Measurements from ENCODE around the gene E2F4.

The E2F4 gene

DNA sequence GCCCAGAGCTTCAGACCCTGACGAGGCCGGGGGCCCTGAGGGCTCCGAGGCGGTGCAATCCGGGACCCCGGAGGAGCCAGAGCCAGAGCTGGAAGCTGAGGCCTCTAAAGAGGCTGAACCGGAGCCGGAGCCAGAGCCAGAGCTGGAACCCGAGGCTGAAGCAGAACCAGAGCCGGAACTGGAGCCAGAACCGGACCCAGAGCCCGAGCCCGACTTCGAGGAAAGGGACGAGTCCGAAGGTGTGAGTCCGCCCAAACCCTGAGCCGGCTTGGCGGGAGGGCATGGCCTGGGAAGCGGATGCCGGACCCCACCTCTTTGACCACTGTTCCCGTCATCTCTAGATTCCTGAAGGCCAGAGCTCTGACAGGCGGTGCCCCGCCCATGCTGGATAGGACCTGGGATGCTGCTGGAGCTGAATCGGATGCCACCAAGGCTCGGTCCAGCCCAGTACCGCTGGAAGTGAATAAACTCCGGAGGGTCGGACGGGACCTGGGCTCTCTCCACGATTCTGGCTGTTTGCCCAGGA lies 17.2 kb upstream of the E2F4 start:
- no peak for DNase-seq

DNA sequence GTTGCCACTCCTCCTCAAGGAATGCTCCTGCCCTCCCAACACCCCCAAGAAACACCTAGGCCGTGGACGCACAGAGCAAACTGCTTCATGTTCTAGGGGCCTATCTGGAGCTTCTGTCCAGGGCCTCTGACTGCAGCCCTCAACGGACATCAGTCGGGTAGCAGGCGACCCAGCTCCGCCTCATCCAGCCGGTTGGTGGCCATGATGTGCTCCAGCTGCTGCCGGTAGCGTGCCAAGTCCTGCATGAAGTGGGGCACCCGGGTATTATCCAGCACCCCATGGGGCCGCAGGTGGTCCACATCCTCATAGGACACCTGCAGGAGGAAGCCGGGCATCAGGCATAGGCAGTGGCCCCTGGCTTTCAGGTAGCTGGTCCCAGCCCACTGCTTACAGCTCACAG lies 15.3 kb upstream of the E2F4 start:
- no peak for DNase-seq

DNA sequence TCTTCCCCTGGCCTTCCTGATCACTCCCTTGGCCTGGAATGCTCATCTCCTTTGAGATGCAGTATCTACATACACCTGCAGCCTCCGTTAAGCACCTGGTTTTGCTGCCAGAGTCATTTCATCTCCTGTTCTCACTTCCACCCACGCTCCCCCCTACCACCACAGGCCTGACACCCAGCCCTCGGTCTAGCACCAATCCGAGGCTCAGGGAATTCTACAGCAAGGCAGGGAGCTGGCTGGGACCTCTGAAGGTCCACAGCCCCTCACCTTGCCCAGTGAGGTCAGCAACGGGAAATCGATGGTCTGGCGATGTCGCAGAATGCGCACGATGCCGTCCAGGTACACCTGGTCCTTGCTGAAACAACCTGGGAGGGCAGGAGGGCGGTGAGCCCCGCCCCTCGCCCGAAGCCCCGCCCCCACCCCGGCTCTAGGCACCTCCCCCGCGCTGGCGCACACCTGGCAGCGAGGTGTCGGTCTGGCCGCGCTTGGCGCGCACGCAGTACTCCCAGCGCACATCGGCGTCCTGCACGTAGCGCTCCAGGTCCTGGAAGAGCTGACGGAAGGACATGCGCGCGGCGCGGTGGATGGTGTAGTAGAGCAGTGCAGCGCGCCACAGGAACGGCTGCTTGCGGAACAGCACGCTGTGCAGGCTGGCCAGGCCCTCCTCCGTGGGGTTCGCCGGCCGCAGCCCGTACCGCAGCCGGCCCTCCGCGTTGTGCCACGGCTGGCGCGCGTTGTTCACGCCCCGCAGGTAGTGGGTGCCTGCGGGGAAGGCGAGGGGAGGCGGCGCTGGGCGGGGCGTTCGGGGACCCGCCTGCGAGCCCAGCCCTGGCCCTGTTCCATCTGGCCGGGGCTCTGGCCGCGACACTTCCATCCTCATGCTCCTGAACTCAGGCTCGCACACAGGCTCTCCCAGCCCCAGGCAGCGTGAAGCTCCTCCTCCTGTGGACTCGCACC lies 13.9 kb upstream of the E2F4 start:
- DNase-seq = peak; percentile 71

DNA sequence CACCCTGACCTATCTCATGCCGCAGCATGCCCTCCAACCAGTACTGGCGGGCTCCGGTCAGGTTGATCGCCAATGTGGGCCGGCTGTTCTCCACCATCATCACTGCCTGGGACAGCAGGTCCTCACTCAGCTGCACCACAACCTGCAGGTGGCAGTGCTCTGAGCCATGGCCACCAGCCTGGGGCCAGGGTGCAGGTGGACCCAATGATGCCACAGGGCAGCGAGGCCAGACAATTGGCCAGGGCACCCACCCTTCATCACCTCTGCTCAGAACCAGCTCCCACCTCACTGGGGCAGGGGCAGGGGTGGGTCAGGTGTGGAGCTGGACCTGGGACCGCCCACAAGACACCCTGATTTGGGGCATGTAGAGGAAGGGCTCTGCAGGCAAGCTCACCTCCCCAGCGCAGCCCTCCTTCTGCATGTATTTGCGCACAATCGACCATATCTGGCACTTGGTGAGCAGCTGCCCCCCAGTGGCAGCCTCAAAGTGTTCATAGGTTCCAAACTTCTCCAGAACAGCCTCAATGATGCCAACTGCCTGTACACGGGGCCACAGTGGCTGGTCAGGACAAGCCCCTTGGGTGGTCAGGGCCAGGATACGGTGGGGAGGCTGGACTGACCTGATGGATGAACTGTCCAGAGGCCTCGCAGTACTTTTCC lies 12.4 kb upstream of the E2F4 start:
- DNase-seq = no peak

DNA sequence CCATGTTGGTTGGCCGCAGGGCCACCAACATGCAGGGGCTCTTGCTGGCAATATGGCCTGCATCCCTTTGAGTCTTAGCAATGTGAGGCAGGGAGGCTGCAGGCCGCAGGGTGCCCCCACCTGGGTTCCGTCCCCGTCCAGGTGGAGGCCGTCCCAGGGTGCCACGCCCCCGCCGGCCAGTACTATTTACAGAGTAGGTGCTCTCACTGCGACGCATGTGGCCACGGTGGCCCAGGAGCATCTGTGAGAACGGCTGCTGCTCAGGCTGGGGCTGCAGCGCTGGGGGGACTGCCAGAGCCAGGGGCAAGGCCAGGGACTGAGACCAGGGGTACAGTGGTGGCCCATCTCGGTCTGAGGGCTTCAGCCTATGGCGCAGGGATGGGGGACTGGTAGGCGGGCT lies 11.8 kb upstream of the E2F4 start:
- no peak for DNase-seq

DNA sequence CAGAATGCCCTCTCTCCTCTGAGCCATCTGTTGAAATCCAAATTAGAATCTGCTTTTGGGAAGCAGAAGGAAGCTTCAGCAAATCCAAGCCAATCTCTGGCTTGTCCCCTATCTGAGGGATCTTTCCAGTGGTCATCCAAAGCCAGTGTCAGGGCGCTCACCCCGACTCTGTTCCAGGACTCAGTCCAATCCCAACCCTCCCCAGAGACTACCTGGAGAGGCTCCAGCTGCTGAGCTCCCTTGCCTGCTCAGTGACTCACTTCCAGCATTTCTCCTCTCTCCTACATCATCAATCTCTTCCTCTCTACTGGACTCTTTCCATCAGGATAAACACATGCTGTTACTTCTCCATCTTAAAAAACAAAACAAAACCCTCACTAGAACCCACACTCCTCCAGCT lies 10.6 kb upstream of the E2F4 start:
- no peak for DNase-seq

DNA sequence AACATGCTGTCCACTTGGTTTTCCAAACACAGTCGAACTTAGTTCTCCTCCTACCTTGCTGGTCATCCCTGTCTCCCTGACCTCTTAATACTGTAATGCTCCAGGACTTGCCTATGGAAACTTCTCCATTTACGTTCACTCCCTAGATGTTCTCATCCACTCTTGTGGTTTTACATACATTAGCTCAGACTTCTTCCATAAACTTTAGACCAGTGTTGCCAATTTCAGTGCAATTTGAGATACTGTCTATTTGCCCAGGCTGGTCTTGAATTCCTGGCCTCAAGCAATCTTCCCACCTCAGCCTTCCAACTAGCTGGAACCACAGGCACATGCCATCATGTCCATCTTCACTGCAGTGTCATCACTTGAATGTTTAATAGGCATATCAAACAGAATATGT lies 9.7 kb upstream of the E2F4 start:
- no peak for DNase-seq

DNA sequence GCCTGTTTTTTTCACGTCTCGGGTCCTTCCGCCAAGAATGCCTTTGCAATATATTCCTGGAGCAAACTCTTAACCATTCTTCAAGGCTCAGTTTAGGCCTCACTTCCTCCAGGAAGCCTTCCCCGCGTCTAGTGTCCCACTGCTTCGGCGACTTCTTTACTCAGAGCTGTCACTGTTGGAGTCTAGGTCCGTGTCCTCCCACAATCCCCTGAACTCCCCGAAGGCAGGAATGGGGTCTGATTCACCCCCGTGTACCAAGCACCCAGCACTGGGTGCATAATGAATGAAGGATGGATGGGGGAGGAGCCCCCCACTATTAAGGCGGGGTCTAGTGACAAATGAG lies 8.7 kb upstream of the E2F4 start:
- DNase-seq = no peak

DNA sequence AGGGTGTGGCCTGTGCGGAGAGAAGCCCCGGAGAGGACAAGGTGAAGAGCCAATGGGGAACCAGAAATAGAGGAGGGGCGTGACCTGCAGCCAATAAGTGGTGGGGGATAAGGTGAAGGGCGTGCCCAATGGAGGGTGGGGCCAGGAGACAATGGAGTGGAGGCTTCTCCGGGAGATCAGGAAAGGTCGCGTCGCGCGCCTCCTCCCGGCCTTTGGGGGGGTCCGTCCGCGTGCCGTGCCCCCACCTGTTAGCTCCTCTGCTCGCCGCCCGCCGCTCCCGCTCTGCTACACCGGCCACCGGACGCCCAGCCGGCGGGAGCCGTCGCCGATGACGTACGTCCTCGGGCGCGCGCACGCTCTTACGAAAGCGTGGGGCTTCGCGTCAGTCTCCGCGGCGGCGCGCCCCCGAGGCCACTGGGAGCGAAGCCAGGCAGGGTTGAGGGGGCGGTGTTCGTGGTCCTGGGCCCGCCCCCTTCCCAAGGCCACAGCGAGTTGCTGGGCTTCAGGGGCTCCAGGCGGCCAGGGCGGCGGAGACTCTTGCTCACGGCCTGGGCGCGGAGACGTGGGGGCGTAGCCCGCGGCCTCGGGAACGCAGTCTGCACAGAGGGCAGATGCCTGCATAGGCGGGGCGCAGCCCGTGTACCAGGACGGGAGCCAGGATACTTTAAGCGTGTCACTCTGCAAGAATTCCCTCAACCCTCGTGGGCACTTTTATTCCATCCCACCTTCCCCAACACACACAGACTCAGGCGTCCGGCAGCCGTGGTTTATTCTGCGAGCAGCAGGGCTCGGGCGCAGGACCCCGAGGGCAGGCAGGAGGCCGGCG lies 8.1 kb upstream of the E2F4 start, which contains the start of gene MATCAP1:
Gene MATCAP1 (minus strand): TSS at position 337 of the 826 bp plus-strand sequence. CDS start 3,353 bp downstream, outside the sequence.
- peak; percentile 95 for DNase-seq

DNA sequence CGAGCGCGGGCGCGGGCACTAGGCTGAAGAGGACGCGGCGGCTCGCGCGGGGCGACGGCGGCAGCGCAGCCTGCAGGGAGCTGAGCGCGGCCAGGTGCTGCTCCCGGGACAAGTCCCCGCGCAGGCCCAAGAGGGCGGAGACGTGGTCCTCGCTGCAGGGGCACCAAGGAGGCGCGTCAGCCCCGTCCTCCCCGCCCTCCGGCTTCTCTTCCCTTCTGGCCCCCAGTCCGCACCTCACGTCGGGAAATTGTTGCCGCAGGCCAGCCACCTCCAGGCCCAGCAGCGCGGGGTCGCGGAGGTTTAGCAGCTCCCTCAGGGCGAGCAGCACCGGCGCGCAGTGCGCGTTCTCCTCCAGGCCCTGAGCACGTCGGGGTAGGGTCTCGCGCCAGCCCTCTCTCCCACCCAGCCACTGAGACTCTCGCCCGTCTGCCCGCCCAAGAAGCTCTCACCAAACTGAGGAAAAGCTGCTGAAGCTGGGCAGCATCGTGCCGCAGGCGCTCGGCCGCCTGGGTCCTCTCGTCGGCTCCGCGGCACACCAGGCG lies 7.4 kb upstream of the E2F4 start:
- DNase-seq = no peak

DNA sequence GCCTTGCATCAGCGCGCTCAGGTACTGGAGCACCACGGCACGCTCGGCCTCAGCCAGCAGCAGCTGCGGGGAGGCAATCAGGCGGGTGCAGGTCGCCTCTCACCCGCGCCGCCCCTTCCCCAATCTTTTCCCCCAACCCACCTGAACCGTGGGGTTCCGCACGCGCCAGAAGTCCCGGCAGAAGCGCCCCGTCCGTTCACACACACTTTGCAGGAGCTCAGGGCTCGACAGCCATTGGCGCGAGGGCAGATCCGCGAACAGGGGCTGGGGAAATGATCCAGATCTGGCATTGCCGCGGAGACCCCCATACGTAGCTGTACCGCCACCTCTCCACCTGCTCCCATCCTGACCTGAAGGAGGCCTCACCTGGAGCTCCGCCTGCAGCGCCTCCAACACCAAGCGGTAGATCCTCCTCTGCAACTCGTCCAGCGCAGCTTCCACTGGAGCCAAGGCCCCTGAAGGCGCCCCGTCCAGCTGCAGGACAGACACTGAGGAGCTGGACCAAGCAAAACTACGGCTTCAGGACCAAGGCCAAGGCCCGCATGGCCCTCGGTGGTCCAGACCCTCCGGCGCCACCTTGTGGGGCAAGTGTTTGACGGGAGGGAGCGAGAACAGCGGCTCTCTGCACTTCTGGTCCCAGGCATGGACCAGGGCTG lies 6.8 kb upstream of the E2F4 start:
- DNase-seq = peak; percentile 92

DNA sequence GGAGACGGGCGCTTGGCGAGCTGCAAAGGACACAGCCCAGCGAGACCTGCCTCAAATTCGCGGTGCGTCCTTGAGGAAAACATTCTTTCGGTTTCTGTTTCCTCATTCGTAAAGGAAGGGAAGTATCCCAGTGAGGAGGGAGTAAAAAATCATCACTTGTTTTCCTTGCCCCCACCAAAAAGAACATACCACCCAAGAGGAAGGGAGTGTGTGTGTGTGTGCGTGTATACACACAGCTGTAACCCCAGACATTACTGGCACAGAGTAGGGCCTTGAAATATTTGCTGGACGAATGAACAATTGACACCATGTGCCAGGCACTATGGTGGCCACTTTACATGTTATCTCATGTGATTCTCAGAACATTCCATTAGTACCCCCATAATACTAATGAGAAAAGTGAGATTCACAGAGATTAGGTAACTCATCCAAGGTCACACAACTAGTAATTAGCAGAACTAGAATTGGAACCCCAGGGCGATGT lies 6.3 kb upstream of the E2F4 start:
- DNase-seq = no peak

DNA sequence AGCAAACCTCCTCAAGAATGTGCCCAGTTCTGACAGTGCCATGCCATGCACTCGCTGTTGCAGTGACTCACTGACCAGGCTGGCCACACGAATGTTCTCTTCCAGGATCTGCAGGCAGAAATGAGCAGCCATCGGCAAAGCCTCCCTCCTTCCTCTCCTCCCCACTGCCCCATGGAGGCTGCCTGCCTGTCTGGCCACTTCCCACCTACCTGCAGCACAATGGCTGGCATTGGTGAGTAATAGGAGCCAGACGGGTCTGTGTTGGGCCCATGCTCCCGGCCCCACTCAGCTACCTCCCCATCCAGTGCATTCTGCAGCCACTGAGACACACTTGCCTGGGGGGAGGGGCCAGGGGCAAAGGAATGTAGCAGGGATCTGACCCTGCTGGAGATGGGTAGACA lies 5.4 kb upstream of the E2F4 start:
- no peak for DNase-seq

DNA sequence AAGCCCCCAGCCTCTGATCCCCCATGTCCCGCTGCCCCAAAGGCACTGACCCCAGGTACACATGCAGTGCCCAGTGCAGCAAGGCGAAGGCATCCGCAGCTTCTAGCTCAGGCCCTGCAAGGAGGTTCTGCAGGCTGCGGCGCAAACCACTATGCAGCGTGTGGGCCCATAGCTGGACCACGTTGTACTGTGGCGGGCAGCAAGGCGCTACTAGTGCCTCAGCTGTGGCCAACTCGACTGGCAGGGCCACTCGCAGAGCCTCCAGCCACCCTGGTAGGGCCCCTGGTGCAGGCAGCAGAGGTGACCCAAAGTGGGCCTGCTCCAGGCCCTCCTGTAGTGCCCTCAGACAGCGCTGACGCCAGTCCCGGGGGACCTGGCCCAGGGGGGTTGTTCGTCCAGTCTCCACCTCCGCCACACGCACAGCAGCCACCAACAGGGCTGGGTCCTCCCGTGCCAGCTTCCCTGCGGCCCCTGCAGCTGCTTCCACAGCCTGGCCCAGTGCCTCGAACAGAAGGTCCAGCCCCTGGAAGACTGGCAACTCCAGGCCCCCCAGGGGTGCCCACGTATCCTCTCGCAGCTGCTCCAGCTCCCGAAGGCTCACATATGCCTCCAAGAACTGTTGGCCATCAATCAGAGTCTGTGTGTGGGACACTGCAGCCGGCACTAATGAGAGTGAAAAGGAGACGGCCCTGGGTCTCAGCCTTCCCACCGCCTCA lies 4.6 kb upstream of the E2F4 start:
- no peak for DNase-seq

DNA sequence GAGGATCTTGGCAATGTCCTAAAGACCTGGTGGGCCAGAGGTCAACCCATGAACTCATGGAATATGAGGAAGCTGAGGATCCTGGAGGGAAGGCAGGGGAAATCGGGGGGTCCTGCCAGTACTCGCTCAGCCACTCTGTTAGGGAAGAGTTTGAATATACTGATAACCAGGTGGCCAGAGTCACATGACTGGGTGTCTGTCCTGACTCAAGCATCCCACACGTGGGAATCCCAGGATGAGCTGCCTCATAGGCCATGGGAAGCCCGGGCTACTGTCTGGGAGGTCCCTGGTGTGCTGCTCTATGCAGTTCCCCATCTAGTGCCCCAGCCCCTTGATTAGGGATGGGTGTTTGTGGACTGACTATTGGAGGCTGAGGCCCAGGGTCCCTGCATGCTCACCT lies 3.6 kb upstream of the E2F4 start:
- no peak for DNase-seq

DNA sequence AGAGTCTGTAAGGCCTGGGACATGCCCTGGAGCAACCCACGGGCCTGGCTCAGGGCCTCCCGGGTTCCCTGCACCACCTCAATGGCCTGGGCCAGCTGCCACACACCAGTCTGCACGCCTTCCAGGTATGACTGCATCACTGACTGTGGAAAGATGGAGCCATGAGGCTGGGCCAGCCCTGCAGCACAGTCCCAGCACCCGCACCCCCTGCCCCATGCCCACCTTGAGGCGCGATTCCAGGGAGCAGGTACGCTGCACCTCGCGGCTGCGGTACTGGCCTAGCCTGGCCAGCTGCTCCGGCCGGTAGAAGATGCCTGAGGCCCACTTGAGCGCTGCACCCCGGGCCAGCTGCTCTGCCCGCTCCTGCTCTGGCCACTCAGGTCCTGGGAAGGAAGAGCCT lies 3.2 kb upstream of the E2F4 start:
- no peak for DNase-seq

DNA sequence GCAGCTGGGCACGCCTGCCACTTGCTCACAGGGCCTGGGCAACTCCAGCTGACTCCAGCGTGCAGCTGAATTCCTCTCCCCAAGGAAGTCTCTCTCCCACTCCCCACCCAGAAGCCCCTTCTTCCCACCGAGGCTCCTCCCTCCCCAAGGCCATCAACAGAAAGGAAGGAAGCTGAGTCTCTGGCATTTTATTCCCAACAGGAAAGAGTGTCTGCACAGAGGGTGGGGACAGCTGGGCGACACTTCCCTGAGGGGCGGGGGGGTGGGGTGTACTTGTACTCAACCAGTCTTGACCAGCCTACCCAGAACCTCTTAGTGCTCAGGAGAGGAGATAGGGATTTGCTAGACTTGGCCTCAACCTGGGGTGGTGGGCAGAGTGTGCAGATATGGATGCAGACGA lies 1.9 kb upstream of the E2F4 start, which contains the start of gene EXOC3L1:
Gene EXOC3L1 (minus strand): TSS at position 96 of the 400 bp plus-strand sequence. CDS start 460 bp downstream, outside the sequence.
- no peak for DNase-seq

DNA sequence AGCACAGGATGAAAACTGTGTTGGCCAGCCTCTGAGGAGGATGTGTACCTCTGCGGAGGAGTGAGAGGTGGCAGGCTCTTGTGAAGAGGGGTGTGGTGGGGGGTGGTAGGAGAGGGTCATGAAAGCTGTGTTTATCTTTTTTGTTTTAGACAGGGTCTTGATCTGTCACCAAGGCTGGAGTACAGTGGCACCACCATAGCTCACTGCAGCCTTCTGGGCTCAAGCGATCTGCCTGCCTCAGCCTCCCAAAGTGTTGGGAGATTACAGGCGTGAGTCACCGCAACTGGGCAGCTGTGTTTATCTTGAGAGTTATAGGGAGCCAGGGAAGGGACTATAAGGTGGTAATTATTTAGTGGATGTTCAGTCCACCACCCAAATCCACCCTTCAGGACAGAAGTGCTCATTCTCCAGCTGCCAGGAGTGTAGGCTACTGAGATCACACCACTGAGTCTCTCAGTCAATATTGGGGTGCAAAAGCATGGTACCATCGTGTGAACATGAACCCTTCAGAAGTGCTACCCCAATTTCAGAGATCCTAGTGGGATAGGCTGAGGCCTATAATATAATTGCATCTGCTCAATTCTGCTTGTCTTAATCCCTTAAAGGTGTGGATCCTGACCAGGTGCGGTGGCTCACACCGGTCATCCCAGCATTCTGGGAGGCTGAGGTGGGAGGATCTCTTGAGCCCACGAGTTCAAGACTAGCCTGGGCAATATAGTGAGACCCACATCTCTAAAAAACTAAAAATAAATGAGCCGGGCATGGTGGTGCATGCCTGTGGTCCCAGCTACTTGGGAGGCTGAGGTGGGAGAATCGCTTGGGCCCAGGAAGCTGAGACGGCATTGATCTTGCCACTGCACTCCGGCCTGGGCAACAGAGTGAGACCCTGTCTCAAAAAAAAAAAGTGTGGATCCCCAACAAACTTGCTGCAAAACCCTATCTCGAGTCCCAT lies 1.2 kb upstream of the E2F4 start:
- DNase-seq = no peak

DNA sequence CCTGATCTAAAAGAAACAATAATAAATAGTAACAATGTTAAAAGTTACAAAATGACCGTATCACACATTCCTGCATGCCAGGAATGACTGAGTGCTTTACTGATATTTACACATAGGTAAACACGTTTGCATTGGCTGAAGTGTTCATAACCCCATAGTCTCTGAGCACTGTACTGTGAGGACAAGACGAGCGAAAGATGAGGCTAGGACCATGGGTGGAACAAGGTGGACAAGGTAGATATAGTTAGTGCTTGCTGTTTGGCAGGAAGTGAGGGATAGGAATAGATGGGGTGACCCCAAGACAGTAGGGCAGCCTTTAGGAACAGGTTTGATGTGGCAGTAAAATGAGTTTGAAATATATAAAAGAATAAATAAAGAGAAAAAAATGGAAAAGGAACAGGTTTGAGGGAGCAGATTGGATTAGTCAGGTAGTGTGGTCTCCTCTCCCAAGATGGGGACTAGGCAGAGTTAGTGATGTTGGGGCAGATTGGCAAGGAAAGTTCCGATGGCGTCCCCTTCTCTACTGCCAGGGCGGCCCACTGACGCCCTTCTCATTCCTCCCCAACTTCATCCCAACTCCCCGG lies 452 bp upstream of the E2F4 start:
- DNase-seq = no peak
